GM12891 (cell line): ENCODE measurements around the gene DDX25.

Experiments
- DNase-seq: peaks from one replicate; pipeline ENCODE4 v3.0.0; 2011; ENCODE audit warnings: low spot score; ENCODE audit not compliant: insufficient read length
- FAIRE-seq: peaks from 2 replicates; lab custom pipeline; 2011; peaks lifted over from hg19 to GRCh38; lab: Jason Lieb, UNC
- PAX5 ChIP-seq: IDR thresholded peaks from 2 replicates; pipeline ENCODE4 v1.6.1; 2011; ENCODE audit warnings: low read length, moderate library complexity, mild to moderate bottlenecking; ENCODE audit not compliant: insufficient read depth, severe bottlenecking
- POLR2A ChIP-seq: IDR thresholded peaks from 2 replicates; pipeline ENCODE4 v1.6.1; 2011; ENCODE audit warnings: low read depth, low read length, control low read depth
- POLR2AphosphoS5 ChIP-seq: IDR thresholded peaks from 2 replicates; pipeline ENCODE4 v1.6.1; 2011; ENCODE audit warnings: low read depth, low read length, control low read depth
- POU2F2 ChIP-seq: IDR thresholded peaks from 2 replicates; pipeline ENCODE4 v1.6.1; 2011; ENCODE audit warnings: low read depth, mild to moderate bottlenecking, control low read depth, low read length, moderate library complexity
- SPI1 ChIP-seq: IDR thresholded peaks from 2 replicates; pipeline ENCODE4 v1.6.1; 2011; ENCODE audit warnings: low read depth, low read length, control low read depth
- TAF1 ChIP-seq: IDR thresholded peaks from 2 replicates; pipeline ENCODE4 v1.6.1; 2011; ENCODE audit warnings: low read depth, low read length, control low read depth

The DDX25 gene

GRCh38 chr11:125947419-125948277, 43.3 kb downstream of the DDX25 start:
- no peak for FAIRE-seq
- DNase-seq: no peak
- TF ChIP-seq TAF1 (no peak), SPI1 (no peak), POLR2AphosphoS5 (no peak), POU2F2 (no peak), PAX5 (no peak), POLR2A (no peak)

- TF ChIP-seq POLR2AphosphoS5: no peak
- TF ChIP-seq POU2F2: no peak
- no peak for TF ChIP-seq PAX5
- no peak for TF ChIP-seq SPI1
- TF ChIP-seq POLR2A: no peak
- no peak for TF ChIP-seq TAF1
- FAIRE-seq: no peak
- DNase-seq: no peak
Observed at GRCh38 chr11:125948278-125949051, 44.2 kb downstream of the DDX25 start.

- FAIRE-seq (no peak), DNase-seq (no peak)
- TF ChIP-seq PAX5 (no peak), POLR2A (no peak), TAF1 (no peak), POU2F2 (no peak), SPI1 (no peak), POLR2AphosphoS5 (no peak)
Observed at GRCh38 chr11:125949271-125950177, 45.2 kb downstream of the DDX25 start.

GRCh38 chr11:125950178-125950490, 45.8 kb downstream of the DDX25 start:
- no peak for FAIRE-seq
- TF ChIP-seq POU2F2 (no peak), POLR2AphosphoS5 (no peak), SPI1 (no peak), POLR2A (no peak), TAF1 (no peak), PAX5 (no peak)
- DNase-seq: no peak

GRCh38 chr11:125950696-125951651, 46.7 kb downstream of the DDX25 start:
- TF ChIP-seq POLR2A (no peak), PAX5 (no peak), POU2F2 (no peak), SPI1 (no peak), POLR2AphosphoS5 (no peak)
- DNase-seq (no peak), FAIRE-seq (no peak)

GRCh38 chr11:125951731-125952130, 47.4 kb downstream of the DDX25 start:
- FAIRE-seq (no peak), DNase-seq (no peak)
- no peak for TF ChIP-seq POLR2AphosphoS5
- TF ChIP-seq TAF1: no peak
- no peak for TF ChIP-seq POLR2A
- TF ChIP-seq SPI1: no peak
- no peak for TF ChIP-seq POU2F2
- TF ChIP-seq PAX5: no peak

GRCh38 chr11:125952559-125952958, 48.3 kb downstream of the DDX25 start:
- FAIRE-seq (no peak), DNase-seq (no peak)
- TF ChIP-seq PAX5 (no peak), POU2F2 (no peak)

- no peak for FAIRE-seq
- no peak for DNase-seq
- TF ChIP-seq POLR2AphosphoS5 (no peak), PAX5 (no peak), POLR2A (no peak), SPI1 (no peak), POU2F2 (no peak), TAF1 (no peak)
Observed at GRCh38 chr11:125952973-125953372, 48.7 kb downstream of the DDX25 start.
